Smooth muscle cell (in vitro differentiated cells): ENCODE data around the gene OR1S1. TPM values are rescaled to one million over a fixed set of nuclear protein-coding genes. Genes with fewer than 3 reads are reported as not detected.

Experiments
- DNase-seq: peaks from one replicate; lab custom pipeline; 2025; ENCODE audit not compliant: unreplicated experiment; lab: John Stamatoyannopoulos, UW
- H2AFZ ChIP-seq: fragments of 200-600 bp; sonication (generic); 2 replicates; pipeline ENCODE4 v1.6.0; 2016; ENCODE audit warnings: antibody characterized with exemption, low read depth, mild to moderate bottlenecking
- H3F3A ChIP-seq: fragments of 200-600 bp; sonication (generic); 2 replicates; pipeline ENCODE4 v1.6.0; 2017; ENCODE audit warnings: antibody characterized with exemption, low read depth
- H3K27ac ChIP-seq: fragments of 200-600 bp; sonication (generic); 2 replicates; pipeline ENCODE4 v1.5.1; 2016; ENCODE audit warnings: low read depth, mild to moderate bottlenecking
- H3K27me3 ChIP-seq: fragments of 200-600 bp; sonication (generic); 2 replicates; pipeline ENCODE4 v1.6.1; 2016; ENCODE audit warnings: low read depth, mild to moderate bottlenecking
- H3K36me3 ChIP-seq: fragments of 200-600 bp; sonication (generic); 2 replicates; pipeline ENCODE4 v1.5.1; 2016; ENCODE audit warnings: low read depth
- H3K4me1 ChIP-seq: fragments of 200-600 bp; sonication (generic); 2 replicates; pipeline ENCODE4 v1.5.1; 2016; ENCODE audit warnings: low read depth
- H3K4me2 ChIP-seq: fragments of 200-600 bp; sonication (generic); 2 replicates; pipeline ENCODE4 v1.6.0; 2016; ENCODE audit warnings: mild to moderate bottlenecking
- H3K4me3 ChIP-seq: fragments of 200-600 bp; sonication (generic); 2 replicates; pipeline ENCODE4 v1.5.1; 2016; ENCODE audit warnings: mild to moderate bottlenecking
- H3K79me2 ChIP-seq: fragments of 200-600 bp; sonication (generic); 2 replicates; pipeline ENCODE4 v1.6.0; 2016; ENCODE audit warnings: low read depth, mild to moderate bottlenecking
- H3K9ac ChIP-seq: fragments of 200-600 bp; sonication (generic); 2 replicates; pipeline ENCODE4 v1.6.0; 2016; ENCODE audit warnings: low read depth
- H3K9me3 ChIP-seq: fragments of 200-600 bp; sonication (generic); replicated peaks from 2 replicates; pipeline ENCODE4 v1.5.1; 2016; ENCODE audit warnings: low read depth
- H4K20me1 ChIP-seq: fragments of 200-600 bp; sonication (generic); 2 replicates; pipeline ENCODE4 v1.6.0; 2016; ENCODE audit warnings: low read depth
- CTCF ChIP-seq: fragments of 200-600 bp; sonication (generic); IDR thresholded peaks from 2 replicates; pipeline ENCODE4 v1.5.1; 2017; ENCODE audit warnings: borderline replicate concordance, mild to moderate bottlenecking, antibody characterized with exemption; ENCODE audit not compliant: insufficient read depth, poor library complexity, severe bottlenecking
- WGBS: methylation state at CpG from one replicate; pipeline ENCODE4 v1.1.7; 2016; ENCODE audit warnings: low lambda C conversion rate; 5-methylcytosine and 5-hydroxymethylcytosine counted together
- polyA plus RNA-seq: library from polyadenylated mRNA; unstranded; fragments of >200 nt; fragmentation: Nextera tagmentation; extraction: Ambion mirVana; gene quantifications from 2 replicates; pipeline ENCODE4 v1.2.1, GENCODE V29; 2016
- total RNA-seq: library from RNA; depleted of rRNA; stranded (reverse); fragments of >200 nt; gene quantifications from 2 replicates; pipeline ENCODE4 v1.2.3, GENCODE V29; 2014

The OR1S1 gene
- total and polyA plus RNA-seq, 2 experiments from 2014 or later = not detected

DNA sequence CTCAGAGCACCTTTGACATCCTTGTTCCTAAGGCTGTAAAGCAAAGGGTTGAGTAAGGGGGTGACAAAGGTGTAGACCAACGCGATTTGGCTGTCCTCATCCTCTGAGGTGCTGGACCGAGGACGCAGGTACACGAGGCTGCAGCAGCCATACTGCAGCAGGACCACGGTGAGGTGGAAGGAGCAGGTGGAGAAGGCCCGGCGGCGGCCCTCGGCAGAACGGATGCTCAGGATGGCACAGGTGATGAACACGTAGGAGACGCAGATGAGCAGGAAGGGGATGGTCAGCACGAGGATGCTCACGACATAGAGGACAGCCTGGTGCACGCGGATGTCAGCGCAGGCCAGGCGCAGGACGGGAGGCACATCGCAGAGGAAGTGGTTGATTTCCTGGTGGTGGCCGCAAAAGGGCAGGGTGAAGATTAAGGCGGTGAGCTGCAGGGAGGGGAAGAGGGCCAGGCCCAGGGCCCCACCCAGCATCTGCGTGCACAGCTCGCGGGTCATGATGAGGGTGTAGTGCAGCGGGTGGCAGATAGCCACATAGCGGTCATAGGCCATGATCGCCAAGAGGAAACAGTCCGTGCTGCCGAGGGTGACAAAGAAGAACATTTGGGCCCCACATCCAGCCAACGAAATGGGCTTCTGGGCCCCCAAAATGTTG lies 15.6 kb downstream of the OR1S1 start:
- no peak overlapping the region for H2AFZ ChIP-seq
- H3K9ac ChIP-seq = no peak overlapping the region
- H3F3A ChIP-seq = no peaks in the 10 kb centered on the region

GRCh38 chr11:58243954-58244353 lies 31.4 kb downstream of the OR1S1 start:
- WGBS = 98% methylated on average over 2 of the region's 2 CpGs
- Histone ChIP-seq H3K9me3 (no peaks in the 10 kb centered on the region), H3K27ac (no peak overlapping the region), H4K20me1 (no peaks in the 10 kb centered on the region), H3K4me2 (no peak overlapping the region), H3K4me3 (no peak overlapping the region), H3K36me3 (no peaks in the 10 kb centered on the region), H3K27me3 (no peaks in the 10 kb centered on the region), H2AFZ (no peak overlapping the region), H3K4me1 (no peaks in the 10 kb centered on the region), H3F3A (no peaks in the 10 kb centered on the region), H3K9ac (no peak overlapping the region), H3K79me2 (no peaks in the 10 kb centered on the region)
- DNase-seq = no peak
- TF ChIP-seq CTCF = no peak

More for the DNA sequence above, 15.6 kb downstream of the OR1S1 start:
- H3K27ac ChIP-seq = no peak overlapping the region
- H3K4me2 ChIP-seq = no peak overlapping the region
- no peak overlapping the region for H3K4me3 ChIP-seq
- WGBS = 93% methylated on average over 32 of the region's 32 CpGs
- no peak for DNase-seq
- H3K9me3 ChIP-seq = no peaks in the 10 kb centered on the region
- H3K27me3 ChIP-seq = no peaks in the 10 kb centered on the region
- H4K20me1 ChIP-seq = no peaks in the 10 kb centered on the region
- H3K4me1 ChIP-seq = no peaks in the 10 kb centered on the region
- TF ChIP-seq CTCF = no peak
- H3K79me2 ChIP-seq = no peaks in the 10 kb centered on the region
- no peaks in the 10 kb centered on the region for H3K36me3 ChIP-seq

- Histone ChIP-seq H3K4me1 (no peaks in the 10 kb centered on the region), H3K27me3 (no peaks in the 10 kb centered on the region), H3K27ac (no peak overlapping the region), H3K4me3 (no peak overlapping the region), H3K9ac (no peak overlapping the region), H3F3A (no peaks in the 10 kb centered on the region), H2AFZ (no peak overlapping the region), H4K20me1 (no peaks in the 10 kb centered on the region), H3K79me2 (no peaks in the 10 kb centered on the region), H3K4me2 (no peak overlapping the region), H3K9me3 (no peaks in the 10 kb centered on the region), H3K36me3 (no peaks in the 10 kb centered on the region)
- WGBS = 78% methylated on average over 1 of the region's 1 CpG
- no peak for DNase-seq
- no peak for TF ChIP-seq CTCF
Observed at GRCh38 chr11:58254936-58255335, 42.4 kb downstream of the OR1S1 start.

GRCh38 chr11:58259983-58260382 lies 47.5 kb downstream of the OR1S1 start:
- DNase-seq = no peak
- H3K4me2 ChIP-seq = no peak overlapping the region
- TF ChIP-seq CTCF = no peak
- H3K27ac ChIP-seq = no peak overlapping the region
- no peaks in the 10 kb centered on the region for H3K36me3 ChIP-seq
- no peak overlapping the region for H2AFZ ChIP-seq
- 72% methylated on average over 2 of the region's 2 CpGs for WGBS
- H3K9ac ChIP-seq = no peak overlapping the region
- no peaks in the 10 kb centered on the region for H3K9me3 ChIP-seq
- H3K27me3 ChIP-seq = no peaks in the 10 kb centered on the region
- H3K4me1 ChIP-seq = no peaks in the 10 kb centered on the region
- no peaks in the 10 kb centered on the region for H3K79me2 ChIP-seq
- no peaks in the 10 kb centered on the region for H3F3A ChIP-seq
- H3K4me3 ChIP-seq = no peak overlapping the region
- H4K20me1 ChIP-seq = no peaks in the 10 kb centered on the region
